H1 (cell line): ENCODE results near the gene NACA. TPM values are rescaled to one million over a fixed set of nuclear protein-coding genes. Genes with fewer than 3 reads are reported as not detected.

ENCODE experiments used
- CTCF ChIA-PET: fragments of 300-600 bp; sonication (Branson Sonifier 250); formaldehyde crosslinking; loops from one replicate; lab custom pipeline; 2021; ENCODE audit not compliant: partially characterized antibody; lab: Charles Lee
- POLR2A ChIA-PET: fragments of 300-600 bp; sonication (Branson Sonifier 250); formaldehyde crosslinking; loops from one replicate; lab custom pipeline; 2021; ENCODE audit warnings: inconsistent platforms; ENCODE audit not compliant: partially characterized antibody; lab: Charles Lee
- DNase-seq, 2 experiments: peaks; one replicate each; pipeline versions ENCODE4 v3.0.0 to v3.0.0-alpha.2; 2010 to 2022; ENCODE audit warnings: low spot score in 2 of 2, low read depth in 1 of 2, mixed read lengths in 1 of 2
- FAIRE-seq: peaks from 2 replicates; lab custom pipeline; 2011; peaks lifted over from hg19 to GRCh38; lab: Jason Lieb, UNC
- H2AFZ ChIP-seq: 2 replicates; pipeline ENCODE4 v1.8.1; 2012; ENCODE audit warnings: low read length, inconsistent platforms
- H2AK5ac ChIP-seq: 2 replicates; pipeline ENCODE4 v1.6.1; 2013; ENCODE audit warnings: low read depth, low read length
- H2BK120ac ChIP-seq: replicated peaks from 2 replicates; pipeline ENCODE3; 2013; ENCODE audit warnings: low read depth, low read length, inconsistent platforms
- H2BK12ac ChIP-seq: 2 replicates; pipeline ENCODE4 v1.6.1; 2013; ENCODE audit warnings: low read depth, low read length
- H2BK15ac ChIP-seq: 2 replicates; pipeline ENCODE4 v1.6.1; 2013; ENCODE audit warnings: low read length
- H2BK20ac ChIP-seq: 2 replicates; pipeline ENCODE4 v1.6.1; 2013; ENCODE audit warnings: low read length
- H2BK5ac ChIP-seq: 2 replicates; pipeline ENCODE4 v1.6.1; 2013; ENCODE audit warnings: low read depth, low read length
- H3K14ac ChIP-seq: 2 replicates; pipeline ENCODE4 v1.6.1; 2013; ENCODE audit warnings: inconsistent platforms; ENCODE audit not compliant: insufficient read length
- H3K18ac ChIP-seq: 2 replicates; pipeline ENCODE4 v1.6.1; 2013; ENCODE audit warnings: low read length; ENCODE audit errors: extremely low read depth
- H3K23ac ChIP-seq: 2 replicates; pipeline ENCODE4 v1.6.1; 2013; ENCODE audit warnings: inconsistent platforms; ENCODE audit not compliant: insufficient read length
- H3K23me2 ChIP-seq: 2 replicates; pipeline ENCODE4 v1.6.1; 2013; ENCODE audit warnings: low read depth, low read length
- H3K27ac ChIP-seq: 2 replicates; pipeline ENCODE4 v1.6.1; 2011; ENCODE audit warnings: low read depth, low read length, inconsistent platforms
- H3K27me3 ChIP-seq, 4 experiments: replicated peaks in 1 of 4; 1 replicate in 1 of 4; 2 replicates in 3 of 4; pipeline versions ENCODE4 v1.6.1 to v1.8.1; 2011 to 2013; ENCODE audit warnings: low read length in 3 of 4, mild to moderate bottlenecking in 3 of 4, inconsistent platforms in 2 of 4, mixed read lengths in 2 of 4, moderate library complexity in 1 of 4; ENCODE audit not compliant: control insufficient read depth in 3 of 4, insufficient read depth in 3 of 4; ENCODE audit errors: extremely low read depth in 1 of 4
- H3K36me3 ChIP-seq, 4 experiments: 2 replicates each; pipeline versions ENCODE4 v1.6.1 to v1.8.1; 2011 to 2013; ENCODE audit warnings: mild to moderate bottlenecking in 4 of 4, low read length in 3 of 4, moderate library complexity in 2 of 4, control low read depth in 1 of 4, inconsistent platforms in 1 of 4; ENCODE audit not compliant: insufficient read depth in 4 of 4, control insufficient read depth in 2 of 4
- H3K4ac ChIP-seq: replicated peaks from 2 replicates; pipeline ENCODE3; 2013; ENCODE audit warnings: low read length, low read depth, mixed read lengths, inconsistent platforms; ENCODE audit not compliant: insufficient read length
- H3K4me1 ChIP-seq, 4 experiments: replicated peaks in 1 of 4; 1 replicate in 1 of 4; 2 replicates in 3 of 4; pipeline versions ENCODE4 v1.6.1 to v1.8.1; 2011 to 2013; ENCODE audit warnings: low read length in 3 of 4, inconsistent platforms in 2 of 4, mixed read lengths in 1 of 4; ENCODE audit not compliant: insufficient read depth in 4 of 4, control insufficient read depth in 3 of 4
- H3K4me2 ChIP-seq, 2 experiments: 2 replicates each; pipeline versions ENCODE4 v1.6.1 to v1.8.1; 2011 to 2013; ENCODE audit warnings: low read depth in 2 of 2, low read length in 2 of 2, control low read depth in 1 of 2, inconsistent platforms in 1 of 2, mild to moderate bottlenecking in 1 of 2; ENCODE audit not compliant: insufficient read depth in 1 of 2
- H3K4me3 ChIP-seq, 4 experiments: fragments of 200-600, 300-600 bp in 1 of 4; sonication (generic), shearing (Covaris generic), sonication (Bioruptor Twin) in 1 of 4; 2 replicates each; pipeline versions ENCODE4 v1.5.1 to v1.8.1; 2011 to 2016; ENCODE audit warnings: low read length in 4 of 4, low read depth in 3 of 4, control low read depth in 2 of 4, inconsistent platforms in 2 of 4, mild to moderate bottlenecking in 2 of 4, mixed read lengths in 1 of 4, moderate library complexity in 1 of 4; ENCODE audit not compliant: insufficient read depth in 2 of 4; ENCODE audit errors: extremely low read depth in 1 of 4
- H3K56ac ChIP-seq: replicated peaks from 2 replicates; pipeline ENCODE3; 2013; ENCODE audit warnings: low read depth, mild to moderate bottlenecking, mixed read lengths, low read length, inconsistent platforms; ENCODE audit not compliant: insufficient read length
- H3K79me1 ChIP-seq: 2 replicates; pipeline ENCODE4 v1.6.1; 2013; ENCODE audit warnings: low read depth, low read length, control low read depth
- H3K79me2 ChIP-seq, 2 experiments: 2 replicates each; pipeline versions ENCODE4 v1.6.1 to v1.8.1; 2012 to 2013; ENCODE audit warnings: low read length in 2 of 2, mild to moderate bottlenecking in 2 of 2, inconsistent platforms in 1 of 2; ENCODE audit not compliant: insufficient read depth in 2 of 2, control insufficient read depth in 1 of 2
- H3K9ac ChIP-seq, 4 experiments: replicated peaks in 1 of 4; 1 replicate in 1 of 4; 2 replicates in 3 of 4; pipeline versions ENCODE4 v1.6.1 to v1.8.1; 2011 to 2013; ENCODE audit warnings: low read depth in 3 of 4, low read length in 3 of 4, control low read depth in 2 of 4, mild to moderate bottlenecking in 2 of 4, moderate library complexity in 2 of 4, inconsistent platforms in 1 of 4; ENCODE audit errors: extremely low read depth in 1 of 4
- H3K9me3 ChIP-seq, 2 experiments: 2 replicates each; pipeline versions ENCODE4 v1.6.1 to v1.8.1; 2012 to 2013; ENCODE audit warnings: mild to moderate bottlenecking in 2 of 2, moderate library complexity in 2 of 2, control low read depth in 1 of 2, inconsistent platforms in 1 of 2, low read depth in 1 of 2, low read length in 1 of 2, mixed read lengths in 1 of 2; ENCODE audit not compliant: insufficient read depth in 2 of 2
- H4K20me1 ChIP-seq, 2 experiments: replicated peaks in 1 of 2; 2 replicates each; pipeline versions ENCODE3 to v1.8.1; 2011 to 2013; ENCODE audit warnings: inconsistent platforms in 2 of 2, low read length in 2 of 2, mild to moderate bottlenecking in 1 of 2; ENCODE audit not compliant: insufficient read depth in 2 of 2, control insufficient read depth in 1 of 2
- H4K5ac ChIP-seq: 2 replicates; pipeline ENCODE4 v1.6.1; 2013; ENCODE audit warnings: low read length, low read depth, mixed read lengths, inconsistent platforms; ENCODE audit not compliant: insufficient read length
- H4K8ac ChIP-seq: 2 replicates; pipeline ENCODE4 v1.8.0; 2013; ENCODE audit warnings: mild to moderate bottlenecking, moderate library complexity, low read length, inconsistent platforms; ENCODE audit not compliant: insufficient read depth; ENCODE audit errors: extremely low read depth
- H4K91ac ChIP-seq: replicated peaks from 2 replicates; pipeline ENCODE3; 2013; ENCODE audit warnings: low read length, mixed read lengths, inconsistent platforms; ENCODE audit not compliant: insufficient read length
- ASH2L ChIP-seq: fragments of 200-600, 300-600 bp; sonication (generic); IDR thresholded peaks from one replicate; pipeline ENCODE4 v1.7.1; 2017; ENCODE audit warnings: low read length
- CHD1 ChIP-seq: IDR thresholded peaks from 2 replicates; pipeline ENCODE4 v1.6.1; 2012; ENCODE audit warnings: low read depth, low read length, improper control_type of control experiment
- CREB1 ChIP-seq: IDR thresholded peaks from 2 replicates; pipeline ENCODE4 v1.6.1; 2012; ENCODE audit warnings: inconsistent platforms
- GTF2F1 ChIP-seq: IDR thresholded peaks from 2 replicates; pipeline ENCODE4 v1.6.1; 2012; ENCODE audit warnings: low read depth, low read length, improper control_type of control experiment, borderline replicate concordance
- POLR2AphosphoS5 ChIP-seq: IDR thresholded peaks from 2 replicates; pipeline ENCODE4 v1.6.1; 2011; ENCODE audit warnings: low read depth, low read length
- SIN3A ChIP-seq, 2 experiments: IDR thresholded peaks in 1 of 2; conservative IDR thresholded peaks in 1 of 2; 2 replicates each; pipeline ENCODE4 v1.6.1; 2011 to 2012; ENCODE audit warnings: low read length in 2 of 2, improper control_type of control experiment in 1 of 2, low read depth in 1 of 2, mild to moderate bottlenecking in 1 of 2
- SP4 ChIP-seq: IDR thresholded peaks from 2 replicates; pipeline ENCODE4 v1.6.1; 2012; ENCODE audit warnings: low read length, inconsistent platforms
- TAF1 ChIP-seq: IDR thresholded peaks from 2 replicates; pipeline ENCODE4 v1.6.1; 2011; ENCODE audit warnings: mild to moderate bottlenecking, low read depth, low read length
- TBP ChIP-seq: IDR thresholded peaks from 2 replicates; pipeline ENCODE4 v1.6.1; 2011; ENCODE audit warnings: low read depth, low read length, improper control_type of control experiment
- WGBS, 2 experiments: shearing (Covaris generic) in 1 of 2; methylation state at CpG; one replicate each; pipeline versions ENCODE4 v1.1.6 to v1.1.7; 2013 to 2015; ENCODE audit warnings: low lambda C conversion rate in 2 of 2, mixed read lengths in 2 of 2, inconsistent platforms in 1 of 2, low coverage in 1 of 2, missing lambda C conversion rate in 1 of 2; ENCODE audit not compliant: insufficient replicate concordance in 2 of 2, insufficient coverage in 1 of 2, insufficient read length in 1 of 2; ENCODE audit errors: extremely low coverage in 1 of 2, missing lambda C conversion rate in 1 of 2; 5-methylcytosine and 5-hydroxymethylcytosine counted together
- polyA plus RNA-seq, 7 experiments: library from polyadenylated mRNA; depleted of rRNA in 3 of 7; stranded (reverse) in 5 of 7; unstranded in 2 of 7; fragments of >200 nt in 5 of 7; fragments of 200-250 nt in 2 of 7; gene quantifications; 1 replicate in 5 of 7; 2 replicates in 1 of 7; 4 replicates in 1 of 7; pipeline versions ENCODE4 v1.2.1 to v1.2.3, GENCODE V29; 2011 to 2013; ENCODE audit warnings: missing spikeins in 2 of 7, mixed read lengths in 2 of 7
- total RNA-seq: library from RNA; stranded (reverse); fragmentation: NEBNext Ultra II Directional; extraction: Animal tissue kit (Norgen Biotek cat#: 25700); gene quantifications from 2 replicates; pipeline ENCODE4 v1.2.1, GENCODE V29; 2021

Gene NACA
- total and polyA plus RNA-seq, 2 of the 8 experiments (the other 6 are each of a cell fraction or from before 2014, with no cell fraction given): 511 to 1,063 TPM

GRCh38 chr12:56687223-56688128 is 37.6 kb downstream of the NACA start:
- Histone ChIP-seq H4K5ac (peak overlapping the region; percentile 96), H2BK12ac (no peak overlapping the region; the same call in 1 of the 2 replicates), H3K27ac (peak overlapping the region; percentile 92), H3K9me3 (no peaks in the 10 kb centered on the region), H4K8ac (peak overlapping the region; percentile 96), H3K27me3 (no peaks in the 10 kb centered on the region), H2BK5ac (peak overlapping the region; percentile 92), H2BK15ac (no peak overlapping the region), H3K79me2 (peaks cover 43 to 52% of the 10 kb centered on the region in 2 experiments), H4K91ac (peak overlapping the region; percentile 98), H2AFZ (no peak overlapping the region), H4K20me1 (peaks cover 9 to 14% of the 10 kb centered on the region in 2 experiments), H3K79me1 (no peaks in the 10 kb centered on the region; the same call in 1 of the 2 replicates), H3K36me3 (peaks cover 0 to 16% (median 2%) of the 10 kb centered on the region in 4 experiments; a peak in 1 of 8 replicates), H3K4me1 (no peaks in the 10 kb centered on the region; a peak in 2 of 7 replicates), H3K23ac (no peak overlapping the region), H3K4ac (peak overlapping the region; percentile 57), H3K4me2 (peak overlapping the region; percentile 67 to 100), H3K56ac (peak overlapping the region; percentile 93), H3K18ac (peak overlapping the region; percentile 3; the same call in 1 of the 2 replicates), H3K14ac (peak overlapping the region; percentile 74), H3K4me3 (peak overlapping the region; percentile 81 to 98 (median 94)), H3K23me2 (peaks cover 7% of the 10 kb centered on the region), H2BK120ac (peak overlapping the region; percentile 91), H3K9ac (peak overlapping the region; percentile 90 to 97 (median 96)), H2BK20ac (no peak overlapping the region), H2AK5ac (peak overlapping the region; percentile 1; the same call in 1 of the 2 replicates)
- DNase-seq (no peak), FAIRE-seq (no peak)
- ChIA-PET CTCF (interaction anchor here (1.4 to 1.8 kb wide), 4 partner anchors 11 to 42 kb away, joined by 3 to 7 read pairs (median 5); partner anchors contain the start of gene NACA), POLR2A (interaction anchor here (0.5 to 52.4 kb wide), 24 partner anchors 9 to 486 kb away, joined by 3 to 1406 read pairs (median 6); partner anchors contain the start of genes ATP5F1B, BAZ2A, NACA and PRIM1)
- WGBS, 2 experiments: 2% methylated on average over 51 of the region's 62 CpGs; no CpG with 5 or more reads in 1 of the 2 experiments
- TF ChIP-seq POLR2AphosphoS5: peak; percentile 52
- no peak for TF ChIP-seq CREB1
- TF ChIP-seq SIN3A (conservative IDR thresholded peaks at IDR 0.05 in 1 of 2, IDR thresholded peaks at IDR 0.05 in 1 of 2; ENCODE audit: low read depth in 1 of 2, low read length in 2 of 2): peak in 1 of 2 experiments; percentile 84; a peak in 3 of 4 replicates
- no peak for TF ChIP-seq GTF2F1
- TF ChIP-seq TAF1: 0 out of 2 replicates have a peak, but pooled peaks have one; percentile 49
- TF ChIP-seq ASH2L: peak; percentile 12
- no peak for TF ChIP-seq SP4
- TF ChIP-seq CHD1: no peak; the same call in 1 of the 2 replicates
- peak; percentile 74 for TF ChIP-seq TBP
